ENCODE measurements around the gene SMAP2.

- TF ChIP-seq EZH2phosphoT487 (IDR thresholded peaks at IDR 0.05; ENCODE audit: low read length) (no peak), CTCF (IDR thresholded peaks at IDR 0.05; ENCODE audit: low read length) (no peak)
Observed at GRCh38 chr1:40360631-40361030, 12.9 kb upstream of the SMAP2 start.

Measured in MM.1S (cell line).